Articular chondrocyte of knee joint (primary cell): ENCODE results near the gene HCFC2. TPM values are rescaled to one million over a fixed set of nuclear protein-coding genes. Genes with fewer than 3 reads are reported as not detected.

ENCODE experiments used
- small RNA-seq: library from RNA; depleted of rRNA; stranded (forward); fragments of <200 nt; gene quantifications from one replicate; pipeline ENCODE3, GENCODE V24; 2012
- total RNA-seq: library from RNA; depleted of rRNA; stranded (reverse); fragments of >200 nt; gene quantifications from 2 replicates; pipeline ENCODE4 v1.2.3, GENCODE V29; 2012

HCFC2 gene
- 38.9 and 41.2 TPM in 2 replicates for total RNA-seq

GRCh38 chr12:104064031-104064841, at the start of gene HCFC2:
Gene HCFC2 (plus strand): TSS chr12:104064531. CDS start chr12:104064561, 30 bp downstream.

GRCh38 chr12:104049903-104050356, 14.4 kb upstream of the HCFC2 start, which contains the start of gene GLT8D2:
Gene GLT8D2 (minus strand): TSS chr12:104050187. CDS start chr12:104019648, 30,539 bp downstream.

GRCh38 chr12:104137902-104138796, 73.8 kb downstream of the HCFC2 start, which contains the start of gene NFYB:
Gene NFYB (minus strand): TSS chr12:104138210. CDS start chr12:104135453, 2,757 bp downstream.

Small RNA genes lying within 50 kb of the gene (small RNA-seq; reads per million reads assigned to genes)
- not detected for gene RNA5SP370

Other genes with a start within 250 kb of the HCFC2 start
- gene NT5DC3, start 223.3 kb upstream of the HCFC2 start, total RNA-seq: 9.3 and 15.6 TPM in 2 replicates
- 734 and 747 TPM in 2 replicates for gene HSP90B1, start 134.1 kb upstream of the HCFC2 start, total RNA-seq
- 22.3 and 23.3 TPM in 2 replicates for gene TDG, start 98.7 kb upstream of the HCFC2 start, total RNA-seq
- 64.2 and 70.4 TPM in 2 replicates for gene GLT8D2, start 14.3 kb upstream of the HCFC2 start, total RNA-seq
- gene NFYB, start 73.7 kb downstream of the HCFC2 start, total RNA-seq: 29.8 and 32.6 TPM in 2 replicates
- gene TXNRD1, start 151.2 kb downstream of the HCFC2 start, total RNA-seq: 173 and 209 TPM in 2 replicates
- gene EID3, start 239.2 kb downstream of the HCFC2 start, total RNA-seq: 9.3 and 18.2 TPM in 2 replicates